ENCODE results near the gene BCL7A.

GRCh38 chr12:122100568-122100967 is 78.9 kb downstream of the BCL7A start:
- TF ChIP-seq CTCF (conservative IDR thresholded peaks at IDR 0.05; ENCODE audit: low read length), result no peak
- TF ChIP-seq EZH2phosphoT487 (IDR thresholded peaks at IDR 0.05; ENCODE audit: borderline replicate concordance), result no peak
